H54 (cell line): Measurements from ENCODE around the gene CDC34.

Source experiments
- DNase-seq: peaks from one replicate; pipeline ENCODE4 v3.0.0; 2011; ENCODE audit warnings: low spot score, mixed read lengths; ENCODE audit not compliant: insufficient read length
- FAIRE-seq: peaks from 3 replicates; lab custom pipeline; 2011; peaks lifted over from hg19 to GRCh38; lab: Jason Lieb, UNC
- POLR2A ChIP-seq: IDR thresholded peaks from 2 replicates; pipeline ENCODE4 v1.6.1; 2011; ENCODE audit warnings: low read depth, mild to moderate bottlenecking, low read length

CDC34 gene

DNA sequence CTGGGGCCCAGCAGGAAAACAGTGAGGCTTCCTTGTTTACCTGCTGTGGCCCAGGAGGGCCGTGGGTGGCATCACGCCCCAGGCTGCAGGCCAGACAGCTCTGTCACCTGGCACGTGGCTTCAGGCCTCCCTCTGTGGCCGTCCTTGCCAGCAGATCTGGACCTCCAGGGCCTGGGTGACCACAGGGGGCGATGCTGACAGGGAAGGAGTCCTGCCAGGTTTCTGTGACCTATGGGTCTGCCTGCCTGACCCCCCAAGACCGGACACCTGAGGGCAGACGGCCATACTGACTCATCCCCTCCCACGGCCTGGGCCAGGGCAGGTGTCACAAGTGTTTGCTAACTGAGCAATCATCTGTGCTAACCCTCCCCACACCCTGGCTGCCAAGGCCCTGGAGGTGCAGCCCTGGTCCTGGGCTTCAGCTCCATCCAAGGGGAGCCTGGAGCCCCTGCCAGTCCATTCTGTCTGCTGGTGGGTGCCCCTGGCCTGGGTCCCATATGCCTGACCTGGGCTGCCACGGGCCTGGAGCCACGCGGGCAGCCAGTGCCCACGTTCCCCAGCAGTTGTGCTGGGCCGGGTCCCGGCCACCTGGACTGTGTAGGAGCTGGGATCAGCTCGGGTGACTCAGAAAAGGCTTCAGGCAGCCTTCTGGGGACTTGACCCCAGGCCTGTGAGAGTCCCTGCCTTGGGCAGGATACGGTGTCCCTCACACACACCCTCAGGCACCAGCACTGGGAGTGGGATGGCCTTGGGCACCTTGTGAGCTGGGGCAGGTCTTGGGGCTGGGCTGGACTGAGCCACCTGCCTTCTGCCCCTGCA, 3.7 kb downstream of the CDC34 start:
- no peak for TF ChIP-seq POLR2A
- no peak for DNase-seq
- no peak for FAIRE-seq

DNA sequence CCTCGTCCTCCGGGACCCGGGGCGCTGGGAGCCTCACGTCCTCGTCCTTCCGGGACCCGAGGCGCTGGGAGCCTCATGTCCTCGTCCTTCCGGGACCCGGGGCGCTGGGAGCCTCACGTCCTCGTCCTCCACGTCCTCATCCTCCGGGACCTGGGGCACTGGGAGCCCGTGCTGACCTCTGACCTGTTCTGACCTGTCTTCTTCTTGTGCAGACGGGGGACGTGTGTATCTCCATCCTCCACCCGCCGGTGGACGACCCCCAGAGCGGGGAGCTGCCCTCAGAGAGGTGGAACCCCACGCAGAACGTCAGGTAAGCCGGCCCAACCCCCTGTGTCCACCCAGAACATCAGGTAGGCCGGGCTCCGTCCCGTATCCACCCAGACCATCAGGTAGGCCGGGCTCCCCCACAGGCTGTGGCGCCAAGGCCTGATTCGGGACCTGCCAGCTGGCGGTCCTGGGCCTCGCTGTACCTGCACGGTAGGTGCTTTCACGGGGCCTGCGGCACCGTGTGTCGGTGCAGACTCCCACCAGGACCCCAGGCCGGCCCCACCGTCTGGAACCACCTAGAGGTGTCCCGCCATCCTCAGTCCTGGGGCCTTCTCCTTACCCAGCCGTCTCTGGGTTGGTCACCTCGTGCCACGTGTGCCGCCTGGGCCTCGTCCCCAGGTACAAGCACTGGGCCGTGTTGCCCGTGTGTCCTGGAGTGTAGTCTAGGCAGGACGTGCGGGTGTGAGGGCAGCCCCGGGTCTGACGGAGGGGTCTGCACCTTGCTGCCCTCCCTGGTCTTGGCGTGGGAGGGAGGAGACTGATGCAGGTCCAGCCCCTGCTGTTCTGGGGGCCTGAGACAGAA, 4.7 kb downstream of the CDC34 start:
- no peak for DNase-seq
- FAIRE-seq = no peak
- no peak for TF ChIP-seq POLR2A

DNA sequence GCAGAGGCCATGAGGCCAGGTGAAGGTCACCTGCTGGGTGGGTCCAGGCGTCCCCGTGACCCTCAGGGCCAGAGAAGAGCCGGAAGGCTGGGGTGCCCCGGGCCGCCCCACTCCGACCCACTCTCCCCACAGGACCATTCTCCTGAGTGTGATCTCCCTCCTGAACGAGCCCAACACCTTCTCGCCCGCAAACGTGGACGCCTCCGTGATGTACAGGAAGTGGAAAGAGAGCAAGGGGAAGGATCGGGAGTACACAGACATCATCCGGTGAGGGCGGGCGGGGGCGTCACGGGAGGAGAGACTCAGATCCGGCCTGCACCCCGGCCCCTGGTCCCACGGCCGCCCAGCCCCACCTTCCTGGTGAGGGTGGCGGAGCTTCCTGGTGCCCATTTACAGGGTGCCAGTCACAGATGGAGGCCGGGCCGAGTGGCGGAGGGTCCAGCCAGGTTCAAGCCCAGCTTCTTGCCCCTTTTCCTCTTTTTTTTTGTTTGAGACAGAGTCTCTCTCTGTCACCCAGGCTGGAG, 5.4 kb downstream of the CDC34 start:
- no peak for TF ChIP-seq POLR2A
- FAIRE-seq = no peak
- DNase-seq = no peak

- FAIRE-seq (no peak), DNase-seq (no peak)
- TF ChIP-seq POLR2A = no peak
Observed at GRCh38 chr19:538641-539428, 7.3 kb downstream of the CDC34 start.

DNA sequence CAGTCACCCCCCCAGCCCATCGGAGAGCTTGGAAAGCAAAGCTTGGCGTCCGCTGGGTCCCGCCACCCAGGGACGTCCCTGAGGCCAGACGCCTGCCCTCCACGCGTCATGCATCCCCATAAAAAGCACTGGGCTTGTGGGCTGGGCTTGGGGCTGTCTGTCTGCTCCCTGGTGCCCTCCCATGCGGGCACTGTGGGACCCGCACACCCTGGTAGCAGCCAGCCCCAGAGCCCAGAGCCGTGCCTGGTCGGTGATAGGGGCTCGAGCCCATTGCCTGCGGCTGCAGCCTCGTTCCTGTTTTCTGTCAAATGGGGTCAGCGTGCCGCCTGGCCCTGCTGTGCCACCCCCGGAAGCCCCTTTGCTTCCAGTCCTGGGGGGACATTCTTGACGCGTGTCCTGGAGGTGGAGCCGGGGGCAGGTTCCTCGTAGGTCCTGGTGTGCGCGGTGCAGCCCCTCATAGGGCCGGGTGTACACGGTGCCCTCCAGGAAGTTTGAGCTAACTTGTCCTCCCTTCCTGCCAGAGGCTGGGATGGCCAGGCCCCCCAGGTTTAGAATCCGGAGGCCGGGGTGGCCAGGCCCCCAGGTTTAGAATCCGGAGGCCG, 8.0 kb downstream of the CDC34 start:
- no peak for TF ChIP-seq POLR2A
- no peak for FAIRE-seq
- DNase-seq = no peak

DNA sequence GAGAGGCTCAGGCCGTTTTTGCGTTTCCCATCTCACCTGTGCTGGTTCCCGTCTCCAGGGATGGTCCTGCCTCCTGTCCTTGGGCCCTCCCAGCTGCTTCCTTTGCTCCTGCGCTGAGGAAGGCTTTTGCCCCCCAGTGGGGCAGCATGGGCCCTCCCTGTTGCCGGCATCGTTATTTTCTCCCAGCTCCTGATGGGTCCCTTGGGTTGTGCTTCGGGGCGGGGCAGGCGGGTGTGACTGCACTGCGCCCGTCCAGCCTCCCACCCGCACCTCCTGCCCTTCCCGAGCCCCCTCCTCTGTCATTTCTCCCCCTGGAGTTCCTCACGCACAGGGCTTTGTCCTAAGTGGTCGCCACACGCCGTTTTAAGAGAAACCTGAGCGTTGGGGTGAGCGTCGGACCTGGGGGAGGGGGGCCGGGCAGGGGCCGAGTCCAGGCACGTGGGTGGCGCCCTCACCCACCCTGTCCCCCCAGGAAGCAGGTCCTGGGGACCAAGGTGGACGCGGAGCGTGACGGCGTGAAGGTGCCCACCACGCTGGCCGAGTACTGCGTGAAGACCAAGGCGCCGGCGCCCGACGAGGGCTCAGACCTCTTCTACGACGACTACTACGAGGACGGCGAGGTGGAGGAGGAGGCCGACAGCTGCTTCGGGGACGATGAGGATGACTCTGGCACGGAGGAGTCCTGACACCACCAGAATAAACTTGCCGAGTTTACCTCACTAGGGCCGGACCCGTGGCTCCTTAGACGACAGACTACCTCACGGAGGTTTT, 9.5 kb downstream of the CDC34 start:
- FAIRE-seq (no peak), DNase-seq (no peak)
- TF ChIP-seq POLR2A = no peak

DNA sequence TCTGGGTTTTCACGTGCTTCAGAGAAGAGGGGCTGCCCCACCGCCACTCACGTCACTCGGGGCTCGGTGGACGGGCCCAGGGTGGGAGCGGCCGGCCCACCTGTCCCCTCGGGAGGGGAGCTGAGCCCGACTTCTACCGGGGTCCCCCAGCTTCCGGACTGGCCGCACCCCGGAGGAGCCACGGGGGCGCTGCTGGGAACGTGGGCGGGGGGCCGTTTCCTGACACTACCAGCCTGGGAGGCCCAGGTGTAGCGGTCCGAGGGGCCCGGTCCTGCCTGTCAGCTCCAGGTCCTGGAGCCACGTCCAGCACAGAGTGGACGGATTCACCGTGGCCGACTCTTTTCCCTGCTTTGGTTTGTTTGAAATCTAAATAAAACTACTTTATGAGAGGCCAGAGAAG, 10.1 kb downstream of the CDC34 start:
- TF ChIP-seq POLR2A = no peak
- DNase-seq (no peak), FAIRE-seq (no peak)

GRCh38 chr19:542173-542866, 10.8 kb downstream of the CDC34 start:
- no peak for TF ChIP-seq POLR2A
- FAIRE-seq = no peak
- DNase-seq = no peak

GRCh38 chr19:543910-544608, 12.5 kb downstream of the CDC34 start, which contains the start of gene GZMM:
Gene GZMM, plus strand, starts transcription at chr19:544053. Its CDS starts 19 bp downstream, at chr19:544072.
- no peak for TF ChIP-seq POLR2A
- FAIRE-seq (no peak), DNase-seq (no peak)

DNA sequence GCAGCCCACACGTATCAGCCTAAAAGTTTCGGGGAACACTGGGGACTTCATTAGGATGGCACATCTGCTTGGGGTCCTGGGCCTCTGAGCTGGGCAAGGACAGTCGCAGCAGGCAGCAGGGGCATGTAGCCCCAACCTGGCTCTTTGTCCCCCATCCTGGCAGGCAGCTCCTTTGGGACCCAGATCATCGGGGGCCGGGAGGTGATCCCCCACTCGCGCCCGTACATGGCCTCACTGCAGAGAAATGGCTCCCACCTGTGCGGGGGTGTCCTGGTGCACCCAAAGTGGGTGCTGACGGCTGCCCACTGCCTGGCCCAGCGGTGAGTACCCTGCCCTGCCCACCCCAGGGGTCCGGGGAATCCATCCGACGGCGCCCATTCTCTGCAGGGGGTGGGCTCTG, 15.6 kb downstream of the CDC34 start:
- no peak for DNase-seq
- FAIRE-seq = no peak
- no peak for TF ChIP-seq POLR2A
